NCI-H226 (cell line): Measurements from ENCODE around the gene BEST1.

Experiments
- DNase-seq: peaks from one replicate; pipeline ENCODE4 v3.0.0-alpha.2; 2015

BEST1 gene

DNA sequence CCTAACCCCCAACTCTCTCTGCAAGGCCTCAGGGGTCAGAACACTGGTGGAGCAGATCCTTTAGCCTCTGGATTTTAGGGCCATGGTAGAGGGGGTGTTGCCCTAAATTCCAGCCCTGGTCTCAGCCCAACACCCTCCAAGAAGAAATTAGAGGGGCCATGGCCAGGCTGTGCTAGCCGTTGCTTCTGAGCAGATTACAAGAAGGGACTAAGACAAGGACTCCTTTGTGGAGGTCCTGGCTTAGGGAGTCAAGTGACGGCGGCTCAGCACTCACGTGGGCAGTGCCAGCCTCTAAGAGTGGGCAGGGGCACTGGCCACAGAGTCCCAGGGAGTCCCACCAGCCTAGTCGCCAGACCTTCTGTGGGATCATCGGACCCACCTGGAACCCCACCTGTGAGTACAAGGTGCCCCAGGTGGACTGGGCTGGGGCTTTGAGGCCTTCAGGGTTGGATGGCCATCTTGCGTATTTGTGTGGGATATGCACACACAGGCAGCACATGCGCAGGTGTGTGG lies at the start of gene BEST1:
Gene BEST1, plus strand, starts transcription at position 317 of the 513 bp plus-strand sequence. CDS start 1,456 bp downstream, outside the sequence.
- DNase-seq: no peak

DNA sequence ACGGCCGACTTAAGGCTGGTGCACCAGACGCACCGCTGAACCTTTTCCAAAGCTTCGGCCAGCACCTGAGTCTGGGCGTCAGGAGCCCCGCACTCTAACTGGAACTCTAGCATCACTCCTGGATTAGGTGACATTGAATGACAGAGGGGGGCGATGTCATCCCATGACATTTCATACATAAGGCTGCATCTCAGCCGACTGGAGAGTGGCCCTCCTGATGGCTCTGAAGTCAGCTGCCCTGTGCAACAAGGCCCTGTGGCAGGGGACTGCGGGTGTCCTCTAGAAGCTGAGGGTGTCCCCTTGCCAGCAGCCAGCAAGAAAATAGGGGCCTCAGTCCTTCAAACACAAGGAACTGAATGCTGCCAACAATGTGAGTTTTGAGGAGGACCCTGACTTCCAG lies 48.8 kb upstream of the BEST1 start:
- DNase-seq: no peak

DNA sequence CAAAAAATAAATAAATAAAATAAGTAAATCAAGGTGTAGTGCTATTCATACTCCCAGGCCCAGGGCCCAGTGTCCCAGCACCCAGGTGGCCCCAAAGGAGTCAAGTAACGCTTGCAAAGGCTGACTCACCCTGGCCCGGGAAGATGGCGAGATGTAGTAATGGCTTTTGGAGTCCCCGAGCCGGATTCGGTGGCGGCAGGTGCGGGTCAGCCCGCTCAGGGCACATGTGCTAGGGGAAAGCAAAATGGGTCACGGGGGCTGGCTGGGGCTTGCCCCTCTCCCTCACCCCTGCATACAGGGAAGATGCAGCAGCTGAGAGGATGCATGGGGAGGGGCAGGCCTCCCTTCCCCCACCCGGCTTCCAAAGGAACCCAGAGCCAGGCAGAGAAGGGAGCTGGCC lies 47.8 kb upstream of the BEST1 start:
- DNase-seq: no peak

GRCh38 chr11:61903845-61904244 lies 46.3 kb upstream of the BEST1 start:
- no peak for DNase-seq

DNA sequence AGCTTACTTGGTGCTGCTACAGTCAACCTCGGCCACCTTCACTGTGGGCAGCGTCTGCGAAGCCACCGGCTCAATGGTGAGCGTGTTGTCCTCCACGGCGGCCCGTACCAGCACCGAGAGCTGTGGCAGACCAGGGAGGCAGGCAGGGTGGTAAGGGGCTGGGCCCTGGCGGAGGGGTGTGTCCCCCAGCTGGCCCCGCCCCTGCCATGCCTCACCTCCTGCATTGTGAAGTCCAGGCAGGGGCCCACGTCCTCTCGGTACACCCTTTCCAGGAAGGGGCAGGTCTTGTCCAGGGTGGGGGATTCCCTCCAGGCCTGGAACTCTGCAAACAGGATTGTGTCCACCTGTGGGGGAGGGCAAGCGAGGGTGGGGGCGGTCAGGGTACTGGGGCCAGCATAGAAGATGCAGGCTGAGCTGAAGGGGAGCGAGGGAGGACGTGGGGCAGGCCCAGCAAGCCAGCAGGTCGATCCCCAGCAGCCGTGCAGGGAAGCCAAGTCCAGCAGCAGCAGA lies 45.6 kb upstream of the BEST1 start:
- DNase-seq: no peak

DNA sequence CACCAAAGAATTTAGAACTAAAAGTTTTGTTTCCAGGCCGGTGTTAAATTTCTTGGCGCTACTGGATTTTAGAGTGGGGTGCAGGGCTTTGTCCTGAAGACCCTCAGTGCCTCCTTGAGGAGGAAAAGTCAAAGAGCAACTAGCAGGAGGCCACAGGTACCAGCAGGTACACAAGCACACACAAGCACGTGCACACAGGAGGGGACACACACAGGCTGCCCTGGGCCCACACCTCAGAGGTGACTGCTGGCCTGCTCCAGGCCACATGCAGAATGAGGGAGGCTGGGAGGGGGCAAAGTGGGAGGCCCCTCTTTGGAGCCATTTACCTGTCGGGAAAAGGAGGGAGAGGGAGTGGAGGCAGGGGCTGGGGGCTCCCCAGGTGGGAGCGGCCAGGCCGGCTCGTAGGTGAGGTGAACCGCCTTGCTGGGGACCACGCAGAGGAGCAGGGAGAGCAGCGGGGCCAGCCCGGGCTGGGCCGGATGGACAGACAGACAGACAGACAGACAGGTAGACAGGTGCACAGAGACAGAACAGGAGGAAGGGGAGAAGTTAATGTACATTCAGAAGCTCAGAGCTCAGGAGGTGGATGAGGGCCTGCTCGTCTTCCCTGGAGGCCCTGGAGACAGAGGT lies 45.0 kb upstream of the BEST1 start:
- no peak for DNase-seq

DNA sequence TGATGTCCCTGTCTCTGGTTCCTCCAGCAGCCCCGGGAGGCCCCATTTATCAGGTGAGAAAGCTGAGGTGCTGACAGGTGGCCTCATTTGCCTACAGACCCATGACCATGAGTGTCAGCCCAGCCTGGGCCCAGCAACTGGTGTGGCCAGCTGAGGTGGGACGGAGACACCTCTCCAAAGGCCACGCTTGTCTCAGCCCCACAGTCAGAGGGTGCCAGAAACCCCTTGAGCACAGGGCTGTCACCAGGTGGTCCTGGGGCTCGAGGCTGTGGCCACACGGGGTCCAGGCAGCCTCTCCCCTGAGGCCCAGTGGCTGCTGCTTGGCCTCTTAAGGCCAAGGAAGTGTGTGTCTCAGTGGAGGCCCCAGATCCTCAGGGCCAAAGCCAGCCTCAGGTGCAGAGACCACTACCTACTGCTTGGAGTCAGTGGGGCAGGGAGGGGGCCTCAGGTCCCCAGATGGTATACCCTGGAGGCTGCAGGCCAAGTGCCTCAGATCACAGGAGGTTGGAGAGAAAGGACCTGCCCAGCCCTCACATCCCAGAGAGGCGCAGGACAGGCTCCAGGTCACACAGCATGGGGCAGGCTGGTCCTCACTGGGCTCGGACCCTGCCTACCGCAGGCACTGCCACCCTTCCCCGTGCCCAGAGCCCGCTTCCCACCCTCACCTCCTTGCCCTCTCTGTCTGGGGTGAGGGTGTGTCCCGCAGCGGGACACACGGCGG lies 44.2 kb upstream of the BEST1 start:
- DNase-seq: no peak

- DNase-seq: no peak
Measured at GRCh38 chr11:61906522-61906909, 43.6 kb upstream of the BEST1 start.

DNA sequence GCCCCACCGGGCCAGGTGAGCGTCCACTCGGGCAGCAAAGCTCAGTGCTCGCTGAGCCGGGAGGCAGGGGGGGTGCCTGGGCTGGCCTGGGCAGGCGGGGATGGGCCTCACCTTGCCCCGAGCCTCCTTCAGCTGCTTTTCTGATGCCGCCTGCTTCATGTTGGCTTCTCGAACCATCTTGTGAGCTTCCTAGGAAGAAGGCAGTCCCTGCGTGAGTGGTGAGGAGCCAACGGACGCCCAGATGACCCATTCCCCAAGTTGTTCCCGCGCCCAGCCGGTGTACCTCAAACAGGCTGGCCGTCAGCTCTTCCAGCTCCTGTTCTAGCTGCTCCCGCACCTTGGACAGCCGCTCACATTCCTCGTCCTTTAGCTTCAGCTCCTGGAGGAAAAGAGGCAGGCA lies 42.9 kb upstream of the BEST1 start:
- no peak for DNase-seq

DNA sequence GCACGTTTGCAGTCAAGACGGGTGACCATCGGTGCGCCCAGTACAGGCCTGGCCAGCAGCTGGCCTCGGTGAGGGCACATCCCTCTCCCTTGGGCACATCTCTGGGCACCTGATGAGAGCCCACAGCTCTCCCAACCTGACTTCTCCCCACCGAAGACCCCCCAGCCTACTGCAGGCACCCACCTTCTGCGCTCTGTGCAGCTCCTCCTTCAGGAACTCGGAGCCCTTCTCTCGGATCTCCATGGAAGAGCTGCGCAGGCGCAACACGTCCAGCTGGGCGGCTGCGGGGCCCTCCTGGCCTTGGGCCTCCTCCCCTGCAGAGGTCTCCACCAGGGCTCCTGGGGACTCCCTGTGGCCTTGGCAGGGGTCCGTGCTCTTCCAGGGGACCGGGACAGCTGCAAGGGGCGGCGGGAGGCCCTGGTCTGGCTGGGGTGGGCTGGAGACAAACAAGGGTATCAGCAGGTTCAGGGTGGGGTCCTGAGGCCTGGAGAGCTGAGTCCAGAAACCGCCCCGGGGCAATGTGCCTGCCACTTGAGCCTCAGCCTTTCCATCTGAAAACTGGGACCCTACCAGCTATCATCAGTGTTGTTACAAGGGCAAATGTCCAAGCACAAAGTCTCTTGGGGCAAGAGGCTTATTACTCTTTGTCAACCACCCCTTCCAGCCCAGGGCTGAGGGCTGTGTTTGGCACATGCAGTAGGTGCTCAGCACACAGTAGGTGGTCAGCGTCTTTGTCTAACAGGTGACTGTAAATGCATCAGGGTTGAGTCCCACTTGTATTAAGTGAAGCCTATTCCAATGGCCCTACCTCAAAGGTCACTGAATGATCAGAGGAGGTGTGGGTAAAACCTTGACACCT lies 42.1 kb upstream of the BEST1 start:
- DNase-seq: no peak

DNA sequence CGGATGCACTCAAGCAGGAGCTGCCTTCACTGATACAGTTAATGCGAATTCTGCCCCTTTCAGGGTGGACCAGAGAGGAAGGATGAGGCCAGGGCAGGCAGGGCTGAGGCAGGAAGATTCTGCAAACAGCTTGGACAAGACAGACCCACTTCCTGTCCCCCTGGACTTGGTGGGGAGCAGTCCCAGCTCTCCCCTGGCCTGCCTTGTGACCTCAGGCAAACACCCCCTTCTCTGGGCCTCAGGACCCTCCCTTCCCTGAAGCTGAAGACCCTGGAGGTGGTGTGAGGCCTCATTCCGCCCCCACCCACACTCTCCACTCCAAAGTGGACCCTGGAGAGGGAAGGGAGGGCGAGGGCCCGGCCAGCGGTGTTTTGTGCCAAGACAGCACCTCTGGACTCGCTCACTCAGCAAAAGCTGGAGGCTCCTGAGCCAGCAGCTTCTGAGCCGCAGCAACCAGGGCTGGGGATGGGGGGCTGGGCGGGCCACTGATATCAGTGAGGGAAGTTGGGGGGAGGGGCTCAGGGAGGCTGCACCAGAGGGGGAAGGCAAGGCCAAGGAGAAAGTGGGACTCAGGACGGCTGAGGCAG lies 41.3 kb upstream of the BEST1 start:
- no peak for DNase-seq

DNA sequence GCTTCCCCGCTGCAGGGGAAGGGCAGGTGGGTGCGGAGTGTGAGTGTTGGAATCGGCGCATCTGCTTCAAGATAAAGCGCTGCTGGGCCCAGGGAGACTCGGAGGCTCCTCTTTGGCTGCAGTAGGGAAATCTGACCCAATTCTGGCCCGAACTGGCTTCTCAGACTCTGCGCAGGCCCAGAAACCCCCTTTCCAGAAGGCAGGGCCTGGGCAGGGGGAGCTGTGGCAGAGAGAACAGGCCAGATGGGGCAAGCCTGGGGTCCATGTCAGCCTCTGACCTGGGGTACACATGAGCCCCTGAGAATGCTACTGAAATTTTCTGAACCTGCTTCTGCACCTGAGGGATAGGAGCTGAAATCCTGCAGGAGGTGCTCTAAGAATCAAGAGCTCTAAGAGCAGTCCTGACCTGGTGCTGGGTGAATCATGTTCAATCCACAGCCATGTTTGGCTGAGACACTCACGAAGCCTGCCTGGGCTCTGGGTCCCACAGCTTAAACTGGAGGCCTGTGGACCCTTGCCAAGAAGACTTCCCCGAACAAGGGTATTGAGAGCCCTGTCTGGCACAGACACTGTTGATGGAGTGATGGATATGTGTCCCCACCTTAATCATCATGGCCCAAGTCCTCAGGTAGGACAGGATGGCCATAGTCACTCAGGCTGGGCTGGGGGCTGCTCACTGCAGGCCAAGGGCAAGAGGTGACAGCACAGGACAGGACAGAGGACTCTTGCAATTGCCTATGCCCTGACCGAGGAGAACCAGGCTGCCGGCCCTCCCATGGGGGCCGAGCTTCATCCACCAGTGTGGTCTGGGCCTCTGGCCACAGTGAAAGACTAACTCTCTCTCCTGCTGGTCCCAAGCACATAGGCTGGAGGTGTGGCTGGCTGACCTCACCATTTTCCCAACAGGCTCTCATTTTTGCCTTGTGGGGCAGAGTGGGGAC lies 39.7 kb upstream of the BEST1 start:
- no peak for DNase-seq

DNA sequence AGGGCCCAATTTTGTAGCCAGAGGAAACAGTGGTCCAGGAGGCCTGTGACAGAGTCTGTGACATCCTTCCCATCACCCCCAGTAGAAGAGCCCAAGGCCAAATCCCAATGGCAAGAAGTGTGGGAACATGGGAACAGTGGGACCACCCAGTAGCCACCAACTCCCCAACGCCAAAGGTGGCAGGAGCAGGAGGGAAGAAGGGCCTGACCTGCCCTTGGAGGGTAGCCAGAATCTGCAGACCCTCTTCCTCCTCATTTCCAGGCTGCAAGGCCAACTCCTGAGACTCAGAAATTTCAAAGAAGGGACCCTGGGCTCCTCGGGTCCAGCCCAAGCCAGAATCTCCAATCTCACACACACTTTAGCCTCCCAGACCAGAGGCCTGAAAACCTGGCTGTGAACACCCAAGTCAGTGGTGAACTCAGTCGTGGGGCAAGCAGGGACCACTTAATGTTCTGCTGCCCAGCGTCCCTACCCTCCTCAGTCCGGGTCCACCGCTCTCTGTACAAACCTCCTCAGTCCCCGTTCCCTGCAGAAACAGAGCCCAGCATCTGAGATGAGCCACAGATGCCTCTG lies 38.9 kb upstream of the BEST1 start:
- DNase-seq: no peak

DNA sequence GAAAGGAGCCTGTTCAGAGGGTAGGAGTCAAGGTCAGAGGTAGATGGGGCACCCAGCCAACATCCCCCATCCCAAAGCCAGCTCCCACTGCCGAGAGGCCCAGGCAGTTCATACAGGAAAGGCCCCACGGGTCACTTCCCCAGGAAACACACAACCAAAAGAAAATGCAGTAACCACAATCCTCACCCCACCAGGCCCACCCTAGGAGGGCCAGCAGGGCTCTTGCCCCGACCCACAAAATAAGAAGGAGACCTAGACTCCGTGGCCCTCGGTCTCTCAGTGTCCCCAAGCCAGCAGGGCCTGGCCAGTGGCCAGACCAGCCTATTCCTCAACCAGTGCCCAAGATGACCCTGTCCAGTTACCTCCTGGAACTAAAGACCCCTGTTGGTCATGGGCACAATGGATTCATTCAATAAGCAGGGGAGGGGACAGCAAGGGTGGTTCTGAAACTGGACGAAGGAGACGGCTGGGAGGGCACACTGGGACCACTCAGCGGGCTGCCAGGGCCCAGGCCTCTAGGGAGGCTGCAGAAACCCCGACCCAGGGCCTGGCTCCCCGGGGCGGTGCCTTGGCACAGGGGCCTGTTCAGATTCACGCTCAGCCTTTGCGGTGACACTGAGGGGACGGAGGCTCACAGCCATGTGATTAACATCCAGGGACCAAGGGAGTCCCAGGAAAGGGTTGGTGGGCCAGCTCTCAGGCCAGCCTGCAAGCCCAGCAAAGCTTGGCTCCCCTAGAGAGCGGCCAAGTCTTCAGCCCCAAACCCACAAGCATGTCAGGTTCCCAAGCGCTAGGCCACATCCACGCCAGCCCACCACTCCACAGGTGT lies 38.2 kb upstream of the BEST1 start:
- DNase-seq: no peak

DNA sequence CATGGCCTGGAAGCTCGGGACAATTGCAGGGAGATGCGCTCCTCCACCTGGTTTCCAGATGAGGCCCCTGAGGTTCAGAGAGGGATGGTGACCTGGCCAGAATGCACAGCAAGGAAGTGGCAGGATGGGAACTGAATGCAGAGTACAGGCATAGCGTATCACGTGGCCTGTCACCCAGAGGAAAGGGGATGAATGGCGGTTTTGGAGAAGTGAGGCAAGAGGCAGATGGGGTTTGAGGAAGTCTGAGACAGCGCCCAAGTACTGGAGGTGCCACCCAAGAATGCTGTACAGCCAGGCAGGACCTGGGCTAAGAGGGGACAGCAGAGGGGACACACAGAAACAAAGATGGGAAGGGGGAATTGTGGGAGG lies 37.6 kb upstream of the BEST1 start:
- DNase-seq: no peak

DNA sequence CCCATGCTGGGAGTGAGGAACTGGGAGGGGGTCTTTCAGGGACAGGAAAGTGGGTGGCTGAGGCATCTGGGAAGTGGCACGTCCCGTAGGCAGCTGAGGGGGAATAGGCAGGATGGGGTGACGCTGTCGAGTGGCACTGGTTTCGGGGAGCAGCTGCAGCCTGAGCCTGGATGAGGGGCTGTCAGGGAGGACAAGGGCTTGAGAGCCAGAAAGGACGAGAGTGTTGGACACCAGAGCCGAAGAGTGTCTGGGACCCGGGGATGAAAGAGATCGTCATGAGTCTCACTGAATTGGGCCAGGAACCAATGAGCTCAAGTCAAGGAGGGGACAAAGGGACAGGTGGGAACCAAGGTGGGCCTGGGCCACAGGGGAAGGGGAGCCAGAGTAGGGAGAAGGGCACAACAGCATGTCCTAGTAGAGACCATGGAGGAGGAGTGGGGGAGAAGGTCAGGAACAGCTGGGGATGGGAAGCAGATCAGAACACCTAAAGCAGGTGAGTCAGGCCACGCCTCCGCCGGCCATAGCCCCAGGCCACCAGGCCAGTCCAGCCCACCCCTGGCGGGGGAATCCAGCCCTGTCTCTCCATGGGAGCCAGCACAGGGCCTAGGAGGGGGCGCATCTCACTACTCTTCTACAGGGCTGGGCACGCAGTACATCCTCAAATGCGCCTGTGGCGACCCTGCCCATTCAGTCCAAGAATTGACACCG lies 37.0 kb upstream of the BEST1 start:
- DNase-seq: no peak

DNA sequence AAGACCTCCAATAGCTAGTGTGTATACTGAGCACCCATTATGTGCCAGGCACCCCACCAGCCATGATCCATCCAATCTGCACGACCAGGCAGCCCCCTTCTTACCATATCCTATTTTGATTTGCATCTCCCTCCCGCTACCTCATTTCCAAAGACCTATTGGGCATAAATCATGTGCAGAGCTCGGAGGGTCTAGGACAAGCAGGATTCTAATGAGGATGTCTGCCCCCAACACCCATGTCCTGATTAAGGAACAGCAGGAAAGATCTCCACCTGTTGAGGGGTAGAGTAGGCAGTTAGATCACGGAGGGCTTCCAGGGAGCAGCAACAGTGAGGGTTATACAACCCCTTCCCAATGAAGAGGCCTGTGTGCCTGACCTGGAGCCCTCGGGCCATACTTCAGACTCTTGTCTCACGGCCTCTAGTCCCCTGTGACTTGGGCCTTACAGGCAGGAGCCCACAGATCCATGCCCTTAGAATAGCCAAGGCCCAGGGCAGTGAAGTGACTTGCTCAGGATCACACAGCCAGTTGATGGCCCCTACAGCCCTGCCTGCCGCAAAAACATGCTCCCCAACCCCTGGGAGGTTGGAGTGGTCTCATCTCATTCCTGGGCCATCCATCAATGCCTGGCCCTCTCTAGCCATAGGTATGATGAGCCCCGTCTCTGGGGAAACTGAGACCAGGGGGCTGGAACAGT lies 36.3 kb upstream of the BEST1 start:
- no peak for DNase-seq

DNA sequence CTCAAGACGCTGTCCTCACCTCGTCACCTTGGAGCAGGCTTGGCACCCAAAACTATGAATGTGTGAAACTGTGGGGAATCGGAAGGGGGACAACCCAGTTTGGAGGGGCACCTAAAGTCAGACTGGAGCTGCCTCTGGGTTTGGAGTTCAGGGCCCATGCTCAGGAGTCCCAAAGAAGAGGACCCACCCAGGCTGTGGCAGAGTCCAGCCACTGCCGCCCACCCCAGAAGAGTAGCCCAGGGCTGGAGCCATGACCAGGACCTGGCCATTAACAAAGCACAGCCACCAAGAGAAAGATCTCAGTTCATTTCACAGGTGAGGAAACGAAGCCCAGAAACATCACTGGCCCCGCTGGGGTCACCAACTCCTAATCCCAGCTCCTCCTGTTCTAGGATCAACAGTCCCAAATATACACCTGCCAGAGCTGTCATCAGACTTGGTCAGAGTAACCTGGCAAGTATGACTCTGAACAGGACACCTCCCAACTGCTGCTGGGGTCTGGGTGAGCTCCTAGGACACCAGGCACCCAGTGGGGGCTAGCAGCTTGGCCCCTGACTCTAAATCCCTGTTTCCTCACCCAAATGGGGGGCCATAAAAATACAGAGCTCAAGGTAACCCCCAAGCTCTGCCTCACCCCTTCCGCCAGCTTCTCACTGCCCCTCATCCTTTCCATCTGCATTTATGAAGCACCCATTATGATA lies 35.5 kb upstream of the BEST1 start:
- no peak for DNase-seq
